Skin epidermis (tissue), 12 donors: Measurements from ENCODE around the gene TUBA3C.
"Not testable (repeated sequence)": the region's sequence is repeated elsewhere in the genome, so short reads cannot be mapped to it uniquely, and the experiment has no call there.

Experiments
- H3K27ac ChIP-seq, 21 experiments: fragments of 200-600 bp; sonication (generic) in 11 of 21; one replicate each; pipeline ENCODE4 v1.5.0; 2020; ENCODE audit warnings: mild to moderate bottlenecking in 3 of 21, inconsistent platforms in 2 of 21, moderate library complexity in 2 of 21
- H3K4me3 ChIP-seq, 7 experiments: fragments of 200-600 bp; sonication (generic) in 2 of 7; one replicate each; pipeline ENCODE4 v1.5.0; 2020; ENCODE audit warnings: inconsistent platforms in 2 of 7, mild to moderate bottlenecking in 2 of 7, moderate library complexity in 1 of 7

Gene TUBA3C

DNA sequence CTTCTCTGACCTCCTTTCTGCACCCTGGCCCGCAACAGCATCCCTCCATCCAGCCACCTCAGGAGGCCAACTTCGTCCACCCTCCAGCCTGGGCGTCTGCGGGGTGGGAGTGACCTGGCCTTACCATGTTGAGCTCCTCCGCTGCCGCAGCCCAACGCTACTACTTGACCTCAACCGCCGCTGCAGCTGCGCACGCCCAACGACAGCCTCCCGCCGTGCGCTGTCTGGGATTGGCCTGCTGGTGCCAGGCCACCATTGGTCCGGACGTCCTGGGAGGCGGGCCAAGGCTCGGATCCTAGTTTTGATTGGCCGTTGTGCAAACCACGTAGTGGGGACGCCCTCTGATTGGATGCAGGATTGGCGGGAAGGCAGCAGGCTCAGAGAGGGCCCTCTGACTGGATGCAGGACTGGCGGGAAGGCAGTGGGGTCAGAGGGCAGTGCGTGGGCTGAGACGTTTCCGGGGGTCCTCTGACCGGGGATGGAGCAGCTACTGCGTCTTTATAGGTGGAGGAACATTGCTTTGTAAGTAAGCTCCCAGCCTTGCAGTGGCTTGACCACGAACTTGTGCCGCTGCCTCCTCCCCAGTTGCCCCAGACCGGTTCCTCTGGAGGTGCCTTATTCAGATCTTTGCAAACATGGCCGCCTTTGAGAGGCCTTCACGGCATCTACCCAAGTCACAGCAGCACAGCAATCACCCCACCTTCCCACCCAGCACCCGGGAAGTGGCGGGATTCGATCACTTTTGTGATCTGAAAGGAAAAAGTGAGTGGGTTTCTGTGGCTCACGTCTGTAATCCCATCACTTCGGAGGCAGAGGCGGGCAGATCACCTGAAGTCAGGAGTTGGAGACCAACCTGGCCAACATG, at the start of gene TUBA3C:
Gene TUBA3C, minus strand, starts transcription at position 204 of the 865 bp plus-strand sequence. Its CDS starts 77 bp downstream, at position 127.
- Histone ChIP-seq H3K4me3 (no peak within 1 kb of the TSS), H3K27ac (no peak within 1 kb of the TSS)

DNA sequence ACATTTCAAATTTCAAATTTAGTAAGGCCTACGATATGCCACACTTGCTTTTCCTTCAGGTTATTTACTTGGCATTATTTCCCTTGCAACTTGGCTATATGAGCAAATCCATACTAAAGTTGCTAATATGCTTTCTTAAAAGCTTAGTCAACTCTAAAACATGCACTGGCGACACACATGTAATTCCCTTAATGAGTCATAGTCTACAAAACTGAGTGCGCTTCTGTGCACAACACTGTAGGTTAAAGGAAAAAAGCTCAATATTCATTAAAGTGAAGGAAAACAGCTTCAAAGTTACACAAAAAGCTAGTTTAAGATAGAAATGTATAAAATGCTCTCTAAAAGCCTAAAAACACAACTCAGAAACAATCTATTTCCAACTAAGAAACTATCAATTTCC, 25.8 kb upstream of the TUBA3C start:
- H3K27ac ChIP-seq, H3K4me3 ChIP-seq: not testable (repeated sequence)

DNA sequence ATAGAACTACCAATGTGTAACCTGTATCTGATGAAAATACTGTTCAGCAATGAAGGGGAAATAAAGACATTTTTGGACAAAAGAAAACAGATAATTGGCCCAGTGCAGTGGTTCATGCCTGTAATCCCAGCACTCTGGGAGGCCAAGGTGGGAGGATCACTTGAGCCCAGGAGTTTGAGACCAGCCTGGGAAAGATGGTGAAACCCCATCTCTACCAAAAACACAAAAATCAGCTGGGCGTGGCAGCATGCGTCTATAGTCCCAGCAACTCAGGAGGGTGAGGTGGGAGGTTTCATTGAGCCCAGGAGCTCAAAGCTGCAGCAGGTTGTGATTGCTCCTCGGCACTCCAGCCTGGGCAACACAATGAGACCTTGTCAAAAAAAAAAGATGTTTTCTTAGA, 11.0 kb upstream of the TUBA3C start:
- H3K27ac ChIP-seq = not testable (repeated sequence)

DNA sequence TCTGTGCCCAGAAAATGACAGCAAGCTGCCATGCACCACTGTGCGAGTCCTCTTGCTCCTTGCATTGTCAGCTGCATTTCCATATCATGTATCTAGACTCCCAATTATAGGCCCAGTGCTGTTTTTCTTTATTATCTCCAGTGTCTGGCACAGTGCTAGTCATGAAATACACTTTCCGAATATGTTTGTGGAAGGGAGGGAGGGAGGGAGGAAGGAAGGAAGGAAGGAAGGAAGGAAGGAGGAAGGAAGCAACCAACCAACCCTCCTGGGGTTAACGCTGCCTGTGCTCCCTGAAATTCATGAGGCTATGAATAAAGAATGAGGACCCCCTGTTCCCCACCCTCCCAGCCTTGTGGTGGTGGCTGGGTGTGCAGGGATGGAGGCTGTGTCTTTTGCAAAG, 8.3 kb upstream of the TUBA3C start:
- H3K4me3 ChIP-seq, H3K27ac ChIP-seq: not testable (repeated sequence)

More for the DNA sequence above, 11.0 kb upstream of the TUBA3C start:
- not testable (repeated sequence) for H3K4me3 ChIP-seq

DNA sequence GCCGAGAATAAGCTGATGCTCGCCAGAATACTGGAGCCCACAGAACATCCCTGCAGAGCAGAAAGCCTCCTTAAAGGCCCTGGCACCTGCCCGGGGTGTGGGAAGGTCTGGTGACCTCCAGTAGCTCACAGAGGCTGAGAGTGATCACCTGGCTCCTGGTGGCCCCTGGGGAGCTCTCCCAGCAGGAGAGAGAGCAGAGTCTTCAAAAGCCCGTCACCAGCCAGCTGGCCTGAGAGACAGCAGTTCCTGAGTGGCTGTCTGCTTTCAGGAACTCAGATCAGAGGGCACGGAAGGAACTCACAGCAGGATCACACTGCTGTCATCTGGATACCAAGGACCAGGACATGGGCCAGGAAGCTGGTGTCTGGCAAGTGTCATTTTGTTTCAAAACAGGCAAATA, 7.7 kb upstream of the TUBA3C start:
- not testable (repeated sequence) for H3K27ac ChIP-seq, H3K4me3 ChIP-seq

DNA sequence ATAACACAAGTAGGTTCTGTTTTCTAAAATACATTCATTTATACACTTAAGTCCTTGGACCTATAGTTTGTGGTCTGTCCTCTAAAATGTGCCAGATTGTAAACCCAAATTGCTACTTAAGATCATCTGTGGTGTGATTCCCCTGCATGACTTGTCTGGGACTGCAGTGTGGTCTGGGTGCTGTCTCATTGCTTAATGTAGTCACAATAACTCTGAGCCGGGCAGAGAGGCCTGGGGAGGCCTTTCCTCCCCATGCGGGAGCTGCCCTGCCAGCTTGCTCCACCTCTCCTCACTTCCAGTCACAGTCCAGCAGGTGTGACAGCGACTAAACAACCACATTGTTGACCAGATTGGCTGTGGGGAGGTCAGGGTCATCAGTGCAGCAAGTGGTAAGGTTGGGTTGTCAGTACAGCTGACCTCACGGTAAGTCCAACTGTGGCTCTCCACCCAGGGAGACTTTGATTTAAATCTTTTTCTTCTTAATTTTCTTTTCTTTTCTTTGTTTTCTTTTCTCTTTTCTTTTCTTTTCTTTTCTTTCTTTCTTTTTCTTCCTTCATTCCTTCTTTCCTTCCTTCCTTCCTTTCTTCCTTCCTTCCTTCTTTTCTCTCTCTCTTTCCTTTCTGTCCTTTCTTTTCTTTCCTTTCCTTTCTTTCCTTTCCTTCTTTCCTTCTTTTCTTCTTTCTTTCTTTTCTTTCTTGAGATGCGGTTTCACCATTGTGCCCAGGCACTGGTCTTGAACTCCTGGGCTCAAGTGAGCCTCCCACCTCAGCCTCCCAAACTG, 4.4 kb upstream of the TUBA3C start:
- no peak overlapping the region for H3K4me3 ChIP-seq
- H3K27ac ChIP-seq = no peak overlapping the region

DNA sequence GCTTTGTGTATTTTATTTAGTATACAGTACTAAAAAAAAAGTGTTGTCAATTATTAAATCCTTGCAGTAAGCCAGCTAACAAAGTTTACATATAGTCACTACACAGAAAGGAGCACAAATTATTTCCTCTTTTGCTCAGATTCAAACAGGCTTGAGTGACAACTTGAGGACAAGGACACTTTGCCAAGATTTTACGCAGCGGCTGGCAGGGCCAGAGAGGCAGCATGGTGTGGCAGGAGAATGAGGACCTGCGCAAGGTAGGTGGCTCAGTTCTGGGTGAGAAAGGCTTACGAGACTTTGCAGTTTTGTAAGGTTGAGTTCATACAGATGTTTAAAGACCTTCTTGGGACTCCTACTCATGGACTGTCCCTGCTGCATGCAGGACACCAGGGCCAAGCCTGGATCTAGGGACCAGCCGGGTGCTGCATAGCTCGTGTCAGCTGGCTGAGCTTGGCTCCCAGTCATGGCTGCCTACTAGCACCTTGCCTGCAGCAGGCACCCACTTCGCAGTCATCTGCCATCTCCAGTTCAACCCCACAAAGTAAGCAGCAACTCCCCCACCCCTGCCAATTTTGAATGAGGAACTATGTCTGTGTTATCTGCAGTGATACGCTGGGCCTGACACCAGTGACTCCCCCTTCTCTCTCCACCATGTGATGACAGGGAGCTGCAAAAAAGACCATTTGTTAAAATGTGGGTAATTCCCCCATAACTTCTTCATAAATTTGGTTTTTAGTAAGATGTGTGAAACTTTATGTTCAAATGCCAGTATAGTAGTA, 3.7 kb upstream of the TUBA3C start:
- Histone ChIP-seq H3K4me3 (no peak overlapping the region), H3K27ac (no peak overlapping the region)

DNA sequence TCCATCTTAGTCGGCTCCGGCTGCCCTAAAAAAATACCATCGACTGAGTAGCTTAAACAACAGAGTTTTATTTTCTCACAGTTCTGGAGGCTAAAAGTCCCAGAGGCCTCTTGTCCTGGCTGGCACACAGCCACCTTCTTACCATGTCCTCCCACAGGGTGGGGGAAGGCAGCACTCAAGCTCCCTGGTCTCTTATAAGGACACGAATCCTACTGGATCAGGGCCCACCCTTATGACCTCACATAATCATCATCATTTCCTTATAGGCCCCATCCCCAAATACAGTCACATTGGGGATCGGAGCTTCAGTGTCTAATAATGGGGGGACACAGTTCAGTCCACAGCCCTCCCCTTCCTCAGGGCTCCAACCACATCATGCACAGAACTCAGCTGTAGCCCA, 2.6 kb upstream of the TUBA3C start:
- no peak overlapping the region for H3K27ac ChIP-seq
- H3K4me3 ChIP-seq = no peak overlapping the region

DNA sequence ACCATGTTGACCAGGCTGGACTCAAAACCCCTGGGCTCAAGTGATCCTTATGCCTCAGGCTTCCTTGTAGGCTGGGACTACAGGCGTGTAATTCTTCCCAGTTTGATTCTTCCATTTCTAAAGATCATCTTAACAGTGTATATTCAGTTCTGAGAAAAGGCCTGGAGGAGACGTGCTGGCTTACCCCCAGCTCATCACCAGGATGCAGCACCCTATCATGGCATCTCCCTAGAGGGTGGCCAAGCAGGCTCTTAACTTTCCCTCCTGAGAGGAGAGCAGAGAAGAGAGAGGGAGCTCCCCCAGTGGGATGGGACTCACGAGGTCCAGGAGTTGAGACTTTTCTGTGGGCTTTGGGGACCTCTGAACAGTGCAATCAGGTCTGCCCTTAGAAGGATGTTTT, 2.1 kb upstream of the TUBA3C start:
- no peak overlapping the region for H3K27ac ChIP-seq

DNA sequence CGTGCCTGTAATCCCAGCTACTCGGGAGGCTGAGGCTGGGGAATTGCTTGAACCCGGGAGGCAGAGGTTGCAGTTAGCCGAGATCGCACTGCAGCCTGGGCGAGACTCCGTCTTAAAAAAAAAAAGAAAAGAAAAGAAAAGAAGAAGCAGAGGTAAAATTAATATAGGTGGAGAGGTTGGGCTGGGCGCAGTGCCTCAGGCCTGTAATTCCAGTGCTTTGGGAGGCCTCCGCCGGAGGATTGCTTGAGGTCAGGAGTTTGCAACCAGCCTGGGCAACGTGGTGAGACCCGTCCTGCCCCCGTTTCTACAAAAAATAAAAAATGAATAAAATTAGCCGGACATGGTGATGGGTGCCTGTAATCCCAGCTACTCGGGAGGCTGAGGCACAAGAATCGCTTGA, 912 bp upstream of the TUBA3C start:
- Histone ChIP-seq H3K27ac (no peak overlapping the region), H3K4me3 (no peak overlapping the region)

More for the DNA sequence above, 2.1 kb upstream of the TUBA3C start:
- H3K4me3 ChIP-seq = no peak overlapping the region

DNA sequence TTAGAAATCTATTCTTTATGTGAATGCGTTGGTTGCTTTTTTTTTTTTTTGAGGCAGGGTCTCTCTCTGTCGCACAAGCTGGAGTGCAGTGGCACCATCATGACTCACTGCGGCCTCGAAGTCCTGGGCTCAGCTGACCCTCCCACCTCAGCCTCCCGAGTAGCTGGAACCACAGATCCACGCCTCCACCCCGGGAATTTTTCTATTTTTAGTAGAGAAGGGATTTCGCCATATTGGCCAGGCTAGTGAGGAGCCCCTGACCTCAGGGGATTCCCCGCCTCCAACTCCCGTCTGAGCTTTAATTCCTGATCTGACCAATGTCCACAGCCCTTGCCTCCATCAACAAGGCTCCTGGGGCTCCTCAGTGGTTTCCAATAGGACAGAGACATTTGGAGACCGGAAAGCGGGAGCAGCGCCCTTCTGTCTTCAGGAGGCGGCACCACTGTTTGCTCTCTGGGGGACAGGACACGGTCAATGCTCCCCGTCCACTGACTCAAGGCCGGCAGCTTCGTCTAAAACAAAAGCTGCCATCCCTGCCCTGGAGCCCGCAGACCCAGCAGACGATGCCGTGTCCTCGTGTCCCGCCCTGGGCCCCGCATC, 503 bp downstream of the TUBA3C start:
- Histone ChIP-seq H3K4me3 (no peak overlapping the region), H3K27ac (no peak overlapping the region)

DNA sequence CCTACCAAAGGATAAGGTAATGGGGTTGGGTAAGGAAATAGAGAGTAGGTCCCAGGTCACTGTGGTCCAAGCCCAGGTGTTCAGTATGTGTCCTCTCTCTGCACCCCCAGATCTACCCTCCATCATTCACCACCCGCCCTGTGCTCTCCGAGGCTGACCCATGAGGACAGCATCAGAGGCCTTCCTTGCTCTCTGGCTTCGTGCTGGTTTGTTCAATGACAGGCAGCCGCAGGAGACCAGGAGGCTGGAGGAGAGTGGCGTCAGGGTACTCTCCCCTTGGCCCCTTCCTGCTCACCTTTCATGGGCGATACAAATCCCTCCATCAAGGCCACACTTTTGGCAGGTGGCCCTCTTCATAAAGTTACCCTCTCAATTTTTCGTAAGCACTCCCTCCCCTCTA, 1.7 kb downstream of the TUBA3C start:
- Histone ChIP-seq H3K27ac (no peak overlapping the region), H3K4me3 (no peak overlapping the region)

DNA sequence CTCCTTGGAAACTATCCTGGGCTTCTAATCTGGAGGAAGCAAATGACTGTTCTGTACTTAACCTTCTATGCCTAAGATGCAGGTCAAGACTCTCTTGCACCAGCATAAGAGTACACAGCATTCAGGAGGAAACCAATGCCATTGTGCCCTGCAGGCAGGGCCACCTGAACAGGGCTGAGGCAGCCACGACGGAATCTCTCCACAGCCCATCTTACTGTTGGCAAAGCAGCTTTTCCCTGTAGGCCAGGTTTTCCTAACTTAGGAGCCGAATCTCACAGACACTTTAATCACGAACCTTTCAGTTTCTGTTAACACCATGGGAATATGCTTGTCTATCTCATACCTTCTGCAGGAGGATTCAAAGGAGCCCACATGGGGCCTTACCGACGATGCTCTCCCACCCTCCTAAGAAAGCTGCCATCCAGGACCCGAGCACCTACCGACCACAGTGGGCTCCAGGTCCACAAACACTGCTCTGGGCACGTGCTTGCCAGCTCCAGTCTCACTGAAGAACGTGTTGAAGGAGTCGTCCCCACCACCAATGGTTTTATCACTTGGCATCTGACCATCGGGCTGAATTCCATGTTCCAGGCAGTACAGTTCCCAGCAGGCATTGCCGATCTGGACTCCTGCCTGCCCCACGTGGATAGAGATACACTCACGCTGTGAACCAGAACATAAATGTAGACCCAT, 2.6 kb downstream of the TUBA3C start:
- Histone ChIP-seq H3K27ac (no peak overlapping the region), H3K4me3 (no peak overlapping the region)

DNA sequence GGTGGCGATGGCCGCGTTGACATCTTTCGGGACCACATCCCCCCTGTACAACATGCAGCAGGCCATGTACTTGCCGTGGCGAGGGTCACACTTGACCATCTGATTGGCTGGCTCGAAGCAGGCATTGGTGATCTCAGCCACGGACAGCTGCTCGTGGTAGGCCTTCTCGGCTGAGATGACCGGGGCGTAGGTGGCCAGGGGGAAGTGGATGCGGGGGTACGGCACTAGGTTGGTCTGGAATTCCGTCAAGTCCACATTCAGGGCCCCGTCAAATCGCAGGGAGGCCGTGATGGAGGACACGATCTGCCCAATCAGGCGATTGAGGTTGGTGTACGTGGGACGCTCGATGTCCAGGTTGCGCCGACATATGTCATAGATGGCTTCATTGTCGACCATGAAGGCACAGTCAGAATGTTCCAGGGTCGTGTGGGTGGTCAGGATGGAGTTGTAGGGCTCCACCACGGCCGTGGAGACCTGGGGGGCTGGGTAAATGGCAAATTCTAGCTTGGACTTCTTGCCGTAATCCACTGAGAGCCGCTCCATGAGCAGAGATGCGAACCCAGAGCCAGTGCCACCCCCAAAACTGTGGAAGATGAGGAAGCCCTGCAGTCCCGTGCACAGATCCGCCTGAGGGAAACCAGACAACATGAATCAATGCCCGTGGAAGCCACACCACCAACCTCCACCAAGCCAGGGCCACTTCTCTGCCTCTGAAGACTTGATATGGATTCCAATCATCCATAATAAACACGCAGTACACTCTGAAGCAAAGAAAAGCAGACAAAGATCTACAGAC, 4.4 kb downstream of the TUBA3C start:
- not testable (repeated sequence) for H3K27ac ChIP-seq, H3K4me3 ChIP-seq

DNA sequence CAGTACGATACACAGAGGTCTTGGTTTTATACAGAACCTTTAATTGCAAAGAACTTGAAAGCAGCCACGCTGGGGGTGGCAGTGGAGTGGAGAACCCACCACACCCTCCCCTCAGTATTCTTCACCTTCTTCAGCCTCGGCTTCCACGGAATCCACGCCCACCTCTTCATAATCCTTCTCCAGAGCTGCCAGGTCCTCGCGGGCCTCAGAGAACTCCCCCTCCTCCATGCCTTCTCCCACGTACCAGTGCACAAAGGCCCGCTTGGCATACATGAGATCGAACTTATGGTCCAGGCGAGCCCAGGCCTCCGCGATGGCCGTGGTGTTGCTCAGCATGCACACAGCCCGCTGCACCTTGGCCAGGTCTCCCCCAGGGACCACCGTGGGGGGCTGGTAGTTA, 7.9 kb downstream of the TUBA3C start:
- H3K27ac ChIP-seq = no peak overlapping the region
- H3K4me3 ChIP-seq = no peak overlapping the region

DNA sequence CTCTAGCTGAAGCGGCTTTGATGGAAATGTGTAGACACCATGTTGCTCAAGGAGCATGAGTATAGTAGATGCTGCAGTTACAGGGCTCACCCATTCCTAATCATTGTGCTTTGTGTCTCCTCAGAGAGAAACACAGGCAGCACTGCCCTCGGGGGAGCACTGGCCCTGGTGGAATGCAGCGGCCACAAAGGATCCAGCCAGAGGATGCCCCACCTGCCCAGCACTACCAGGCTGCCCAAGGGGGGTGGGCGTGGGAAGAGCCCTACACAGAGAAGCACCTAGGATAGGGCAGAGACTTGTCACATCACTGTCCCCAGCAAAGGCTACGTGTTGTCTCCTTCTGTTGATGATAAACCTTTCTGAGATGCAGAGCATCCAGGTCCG, 9.0 kb downstream of the TUBA3C start:
- Histone ChIP-seq H3K27ac (no peak overlapping the region), H3K4me3 (no peak overlapping the region)

DNA sequence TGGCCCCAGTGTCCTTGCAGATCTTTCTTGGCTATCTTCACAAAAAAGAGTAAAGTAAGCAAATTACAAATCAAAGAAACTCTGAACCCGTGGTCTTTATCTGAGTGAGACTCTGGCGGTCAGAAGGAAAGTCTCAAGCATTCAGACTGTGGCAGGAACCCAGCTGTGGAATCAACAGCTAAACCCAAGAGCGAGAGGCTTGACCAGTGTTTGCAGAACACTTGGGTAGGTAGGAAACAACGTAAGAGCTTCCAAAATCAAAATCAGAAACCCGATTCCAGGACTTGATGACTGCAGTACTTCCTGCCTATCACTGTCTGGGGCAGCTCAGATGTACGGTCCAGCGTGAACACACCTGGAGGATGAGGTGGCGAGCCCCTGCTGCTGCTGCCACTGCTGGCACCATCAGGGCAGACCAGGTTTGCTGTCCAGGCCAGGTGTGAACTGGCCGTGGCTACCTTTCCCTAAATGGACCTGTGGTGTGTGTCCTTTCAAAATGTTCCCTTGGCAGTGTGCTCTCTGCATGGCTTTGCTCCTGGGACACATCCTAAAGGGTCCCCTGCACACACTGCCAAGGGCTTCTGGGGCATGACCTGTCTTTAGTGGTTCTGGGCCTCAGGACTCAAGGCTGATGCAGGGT, 9.5 kb downstream of the TUBA3C start:
- no peak overlapping the region for H3K4me3 ChIP-seq
- no peak overlapping the region for H3K27ac ChIP-seq

DNA sequence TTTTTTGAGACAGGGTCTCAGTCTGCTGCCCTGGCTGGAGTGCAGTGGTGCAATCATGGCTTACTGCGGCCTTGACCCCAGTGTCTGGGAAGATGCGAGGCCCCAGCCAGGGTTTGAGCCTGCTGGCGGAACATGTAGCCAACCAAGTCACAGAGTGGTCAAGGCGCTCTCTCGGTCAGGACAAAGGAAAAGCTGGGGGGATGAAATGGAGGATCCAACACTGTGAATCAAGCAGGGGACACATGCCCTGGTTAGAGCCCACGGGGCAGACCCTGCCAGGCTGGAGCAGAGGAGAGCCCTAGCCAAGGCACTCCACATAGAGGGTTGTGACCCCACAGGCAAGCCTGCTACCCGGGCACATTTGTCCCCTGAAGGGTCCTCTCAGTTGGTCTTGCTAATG, 10.1 kb downstream of the TUBA3C start:
- Histone ChIP-seq H3K4me3 (no peak overlapping the region), H3K27ac (no peak overlapping the region)
